ENCODE data around the gene TPO.
A peak's percentile ranks its signal among the peaks of the same experiment; 100 is the strongest.

Gene TPO

DNA sequence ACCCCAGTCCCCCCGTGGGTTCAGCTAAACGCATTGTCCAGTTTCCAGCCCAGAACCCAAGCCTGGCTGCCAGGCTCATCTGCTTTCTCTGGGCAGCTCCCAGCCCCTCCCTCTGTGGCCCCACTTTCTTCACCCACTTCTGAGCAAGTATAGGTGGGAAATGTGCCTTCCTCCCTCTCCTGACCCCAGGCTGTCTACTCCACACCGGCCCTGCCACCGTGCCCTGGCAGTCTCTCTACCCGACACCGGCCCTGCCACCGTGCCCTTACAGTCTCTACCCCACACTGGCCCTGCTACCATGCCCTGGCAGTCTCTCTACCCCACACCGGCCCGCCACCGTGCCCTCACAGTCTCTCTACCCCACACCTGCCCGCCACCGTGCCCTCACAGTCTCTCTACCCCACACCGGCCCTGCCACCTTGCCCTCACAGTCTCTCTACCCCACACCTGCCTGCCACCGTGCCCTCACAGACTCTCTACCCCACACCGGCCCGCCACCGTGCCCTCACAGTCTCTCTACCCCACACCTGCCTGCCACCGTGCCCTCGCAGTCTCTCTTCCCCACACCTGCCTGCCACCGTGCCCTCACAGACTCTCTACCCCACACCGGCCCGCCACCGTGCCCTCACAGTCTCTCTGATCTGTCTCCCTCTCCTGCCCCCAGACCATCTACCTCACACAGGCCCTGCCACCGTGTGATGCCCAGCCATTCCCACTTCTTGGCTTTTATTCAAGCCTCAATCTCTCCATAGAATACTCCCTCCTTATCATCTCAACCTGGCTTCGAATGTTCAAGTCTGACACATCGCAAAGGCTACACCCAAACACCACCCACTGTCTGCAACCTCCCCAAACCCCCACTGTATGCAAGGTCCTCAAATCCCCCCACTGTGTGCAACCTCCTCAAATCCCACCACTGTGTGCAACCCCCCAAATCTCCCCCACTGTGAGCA, 108.9 kb downstream of the TPO start:
- DNase-seq (ENCODE audit: low read depth in 2 of 2), result no peak

DNA sequence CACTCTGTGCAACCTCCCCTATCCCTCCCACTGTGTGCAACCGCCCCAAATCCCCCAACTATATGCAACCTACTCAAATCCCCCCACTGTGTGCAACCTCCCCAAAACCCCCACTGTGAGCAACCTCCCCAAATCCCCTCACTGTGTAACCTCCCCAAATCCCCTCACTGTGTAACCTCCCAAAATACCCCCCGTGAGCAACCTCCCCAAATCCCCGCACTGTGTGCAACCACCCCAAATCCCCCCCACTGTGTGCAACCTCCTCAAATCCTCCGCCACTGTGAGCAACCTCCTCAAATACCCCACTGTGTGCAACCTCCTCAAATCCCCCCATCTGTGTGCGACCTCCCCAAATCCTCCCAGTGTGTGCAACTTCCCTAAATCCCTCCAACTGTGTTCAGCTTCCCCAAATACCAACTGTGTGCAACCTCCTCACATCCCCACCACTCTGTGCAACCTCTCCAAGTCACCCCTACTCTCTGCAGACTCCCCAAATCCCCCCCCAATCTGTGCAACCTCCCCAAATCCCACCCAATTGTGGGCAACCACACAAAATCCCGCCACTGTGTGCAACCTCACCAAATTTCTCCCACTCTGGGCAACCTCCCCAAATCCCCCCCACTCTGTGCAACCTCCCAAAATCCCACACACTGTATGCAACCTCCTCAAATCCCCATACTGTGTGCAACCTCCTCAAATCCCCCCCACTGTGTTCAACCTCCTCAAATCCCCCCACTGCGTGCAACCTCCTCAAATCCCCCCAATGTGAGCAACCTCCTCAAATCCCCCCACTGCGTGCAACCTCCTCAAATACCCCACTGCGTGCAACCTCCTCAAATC, 114.1 kb downstream of the TPO start:
- DNase-seq (ENCODE audit: low read depth in 2 of 2), result no peak

DNA sequence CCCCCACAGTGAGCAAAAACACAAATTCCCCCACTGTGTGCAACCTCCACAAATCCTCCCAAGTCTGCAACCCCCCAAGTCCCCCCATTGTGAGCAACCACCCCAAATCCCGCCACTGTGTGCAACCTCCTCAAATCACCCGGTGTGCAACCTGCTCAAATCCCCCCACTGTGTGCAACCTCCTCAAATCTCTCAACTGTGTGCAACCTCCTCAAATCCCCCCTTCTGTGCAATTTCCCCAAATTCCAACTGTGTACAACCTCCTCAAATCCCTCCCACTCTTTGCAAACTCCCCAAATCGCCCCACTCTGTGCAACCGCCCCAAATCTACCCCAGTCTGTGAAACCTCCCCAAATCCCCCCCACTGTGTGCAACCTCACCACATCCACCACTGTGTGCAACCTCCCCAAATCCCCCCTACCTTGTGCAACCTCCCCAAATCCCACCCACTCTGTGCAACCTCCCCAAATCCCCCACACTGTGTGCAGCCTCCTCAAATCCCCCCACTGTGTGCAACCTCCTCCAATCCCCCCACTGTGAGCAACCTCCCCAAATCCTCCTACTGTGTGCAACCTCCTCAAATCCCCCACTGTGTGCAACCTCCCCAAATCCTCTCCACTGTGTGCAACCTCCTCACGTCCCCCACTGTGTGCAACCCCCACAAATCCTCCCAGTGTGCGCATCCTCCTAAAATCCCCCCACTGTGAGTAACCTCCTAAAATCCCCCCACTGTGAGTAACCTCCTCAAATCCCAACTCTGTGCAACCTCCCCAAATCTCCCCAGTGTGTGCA, 115.2 kb downstream of the TPO start:
- DNase-seq (ENCODE audit: low read depth in 2 of 2), result no peak

DNA sequence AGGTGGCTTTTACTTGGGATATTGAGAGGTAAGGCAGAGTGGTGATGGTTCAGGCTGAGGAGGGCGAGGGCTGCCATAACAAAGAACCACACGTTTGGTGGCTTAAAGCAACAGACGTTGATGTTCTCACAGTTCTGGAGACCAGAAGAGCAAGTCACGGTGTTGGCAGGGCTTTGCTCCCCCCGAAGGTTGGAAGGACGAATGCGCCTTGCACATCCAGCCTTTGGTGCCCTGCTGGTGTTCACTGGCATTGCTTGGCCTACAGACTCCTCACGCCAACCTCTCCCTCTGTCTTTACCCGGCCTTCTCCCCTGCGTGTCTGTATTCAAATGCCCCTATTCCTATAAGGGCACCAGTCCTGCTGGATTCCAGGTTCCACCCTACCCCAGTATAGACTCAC, 125.4 kb downstream of the TPO start:
- DNase-seq (ENCODE audit: low read depth in 2 of 2), result no peak

DNA sequence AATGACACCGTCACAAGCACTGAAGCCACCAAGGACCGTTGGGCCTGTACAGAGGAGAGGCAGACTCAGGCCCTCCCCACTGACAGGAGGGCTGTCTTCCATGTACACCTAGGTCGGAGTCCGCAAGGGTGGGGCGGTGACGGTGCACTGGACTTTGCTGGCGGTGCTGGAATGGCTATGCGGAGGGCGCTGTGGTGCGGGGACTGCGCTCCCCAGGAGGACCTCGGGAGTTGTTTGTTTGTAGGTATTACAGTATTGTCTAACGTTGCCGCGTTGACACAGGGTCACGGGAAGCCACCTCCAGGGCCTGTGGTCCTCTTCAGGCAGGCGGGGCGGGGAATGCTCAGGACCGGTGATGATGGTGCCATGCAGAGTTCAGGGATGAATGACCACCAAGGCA, 126.2 kb downstream of the TPO start:
- no peak for DNase-seq (ENCODE audit: low read depth in 2 of 2)

DNA sequence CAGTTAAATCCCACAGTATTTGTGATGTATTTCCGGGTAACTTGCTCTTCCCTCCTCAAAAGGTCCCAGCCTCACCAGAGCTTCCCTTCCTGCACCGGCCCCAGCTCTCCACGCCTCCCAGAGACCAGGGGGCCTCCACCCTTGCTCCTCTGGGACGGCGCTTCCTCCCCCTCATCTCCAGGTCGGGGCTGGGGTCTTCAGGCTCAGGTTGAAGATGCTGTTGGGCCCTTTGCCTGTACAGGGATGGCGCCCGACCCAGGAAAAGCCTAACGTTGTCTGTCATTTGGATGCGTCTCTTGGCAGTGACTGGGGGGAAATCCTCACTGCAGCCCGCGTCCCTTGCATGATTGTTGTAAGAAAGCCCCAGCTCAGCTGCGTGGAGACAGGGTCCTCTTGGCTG, 126.7 kb downstream of the TPO start:
- no peak for DNase-seq (ENCODE audit: low read depth in 2 of 2)

DNA sequence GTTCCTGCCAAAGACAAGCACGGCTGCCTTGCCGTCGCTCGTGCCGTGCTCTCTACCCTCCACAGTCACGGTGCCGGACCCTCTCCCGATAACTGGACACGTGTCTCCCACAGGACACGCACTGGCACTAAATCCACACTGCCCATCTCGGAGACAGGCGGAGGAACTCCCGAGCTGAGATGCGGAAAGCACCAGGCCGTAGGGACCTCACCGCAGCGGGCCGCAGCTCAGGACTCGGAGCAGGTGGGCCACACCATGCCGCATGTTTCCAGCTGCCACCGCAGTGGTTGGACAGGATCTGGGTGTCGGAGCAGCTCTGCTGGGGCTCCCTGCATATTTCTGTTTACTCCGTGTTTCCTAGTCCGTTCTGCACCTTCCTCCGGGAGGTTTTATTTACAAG, 127.2 kb downstream of the TPO start:
- DNase-seq (ENCODE audit: low read depth in 2 of 2), result no peak

DNA sequence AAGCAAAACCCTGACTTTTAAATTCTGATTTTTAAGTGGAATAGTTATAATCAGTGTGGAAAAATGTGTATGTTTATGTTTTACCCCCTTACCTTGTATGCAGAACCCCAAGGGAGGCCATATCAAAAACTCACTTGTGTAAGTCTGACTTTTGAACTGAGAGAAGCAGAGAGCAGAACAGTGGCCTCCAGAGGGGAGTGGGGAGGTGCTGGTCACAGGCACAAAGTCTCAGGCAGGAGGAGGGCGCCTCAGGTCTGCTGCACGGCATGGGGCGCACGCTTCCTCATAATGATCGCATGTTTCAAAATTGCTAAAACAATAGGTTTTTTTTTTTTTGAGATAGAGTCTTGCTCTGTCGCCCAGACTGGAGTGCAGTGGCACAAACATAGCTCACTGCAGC, 127.8 kb downstream of the TPO start:
- DNase-seq (ENCODE audit: low read depth in 2 of 2), result no peak

DNA sequence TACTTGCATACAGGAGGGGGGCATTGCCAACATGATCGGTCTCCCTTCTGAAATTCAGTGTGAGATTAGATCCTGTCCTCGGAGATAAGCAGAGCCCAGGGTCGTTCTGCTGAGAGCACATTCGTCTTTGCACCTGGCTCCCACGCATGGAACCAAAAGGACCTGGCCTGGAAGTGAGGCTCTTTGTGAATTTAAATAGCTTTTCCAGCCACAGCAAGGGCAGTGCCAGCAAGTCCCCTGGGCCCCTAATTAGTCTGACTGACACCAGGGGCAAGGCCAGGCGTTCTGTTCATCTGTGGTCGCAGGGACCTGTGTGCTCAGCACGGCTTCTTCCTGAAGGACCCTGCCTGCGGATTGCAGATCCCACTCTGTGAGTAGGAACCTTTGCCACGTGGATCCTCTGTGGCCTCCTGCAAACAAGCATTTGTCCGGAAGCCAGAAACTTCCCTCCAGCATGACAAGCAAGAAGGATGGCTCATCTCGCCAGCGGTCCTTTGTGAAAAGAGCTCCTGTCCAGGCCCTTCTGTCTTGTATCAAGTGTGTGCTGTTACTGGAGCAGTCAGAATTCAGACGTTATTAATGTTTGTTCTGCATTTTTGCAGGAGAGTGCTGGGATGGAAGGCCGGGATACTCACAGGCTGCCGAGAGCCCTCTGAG, 128.7 kb downstream of the TPO start:
- no peak for DNase-seq (ENCODE audit: low read depth in 2 of 2)

DNA sequence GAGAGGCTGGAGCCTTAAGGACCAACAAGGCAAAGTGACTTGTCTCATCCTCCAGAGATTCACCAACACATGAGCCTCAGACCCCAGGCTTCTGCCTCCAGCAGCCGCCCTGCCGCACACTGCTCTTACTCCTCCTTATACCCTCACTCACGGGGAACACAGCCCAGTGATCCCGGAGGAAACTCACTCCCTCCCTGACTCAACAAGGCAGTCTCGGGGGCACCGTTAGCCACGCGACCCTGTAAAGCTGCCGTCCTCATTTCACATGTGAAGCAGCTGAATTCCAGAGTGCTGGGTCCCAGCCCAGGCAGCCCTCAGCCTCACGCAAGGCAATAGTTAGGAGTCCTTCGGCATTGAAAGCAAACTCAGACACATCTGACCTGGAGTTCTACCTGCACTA, 129.7 kb downstream of the TPO start:
- DNase-seq (ENCODE audit: low read depth in 2 of 2), result no peak

DNA sequence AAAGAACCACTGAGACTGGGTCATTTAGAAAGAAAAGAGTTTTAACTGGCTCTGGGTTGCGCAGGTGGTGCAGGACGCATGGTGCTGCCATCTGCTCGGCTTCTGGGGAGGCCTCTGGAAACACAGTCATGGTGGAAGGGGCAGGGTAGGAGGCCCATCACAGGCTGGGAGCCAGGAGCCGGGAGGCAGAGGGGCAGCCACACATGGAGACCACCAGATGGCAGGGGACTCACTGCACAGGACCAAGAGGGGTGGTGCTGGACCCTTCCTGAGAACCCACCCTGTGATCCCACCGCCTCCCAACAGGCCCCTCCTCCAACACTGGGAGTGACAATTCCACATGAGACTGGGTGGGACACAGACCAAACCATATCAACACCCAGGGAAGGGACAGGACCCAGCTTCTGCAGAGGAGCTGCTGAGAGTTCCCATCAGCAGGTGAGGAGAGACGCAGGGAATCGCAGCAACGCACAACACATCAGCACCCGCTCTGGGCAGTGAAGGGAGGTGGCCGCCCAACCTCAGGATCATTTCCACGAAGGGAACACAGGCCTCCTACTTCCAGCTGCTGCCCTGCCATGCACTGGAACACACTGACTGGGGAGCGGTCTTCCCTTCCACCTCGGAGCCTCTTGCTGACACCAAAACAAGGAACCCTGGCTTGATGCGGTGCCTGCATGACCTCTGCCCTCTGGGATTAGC, 130.7 kb downstream of the TPO start:
- DNase-seq (ENCODE audit: low read depth in 2 of 2), result no peak

DNA sequence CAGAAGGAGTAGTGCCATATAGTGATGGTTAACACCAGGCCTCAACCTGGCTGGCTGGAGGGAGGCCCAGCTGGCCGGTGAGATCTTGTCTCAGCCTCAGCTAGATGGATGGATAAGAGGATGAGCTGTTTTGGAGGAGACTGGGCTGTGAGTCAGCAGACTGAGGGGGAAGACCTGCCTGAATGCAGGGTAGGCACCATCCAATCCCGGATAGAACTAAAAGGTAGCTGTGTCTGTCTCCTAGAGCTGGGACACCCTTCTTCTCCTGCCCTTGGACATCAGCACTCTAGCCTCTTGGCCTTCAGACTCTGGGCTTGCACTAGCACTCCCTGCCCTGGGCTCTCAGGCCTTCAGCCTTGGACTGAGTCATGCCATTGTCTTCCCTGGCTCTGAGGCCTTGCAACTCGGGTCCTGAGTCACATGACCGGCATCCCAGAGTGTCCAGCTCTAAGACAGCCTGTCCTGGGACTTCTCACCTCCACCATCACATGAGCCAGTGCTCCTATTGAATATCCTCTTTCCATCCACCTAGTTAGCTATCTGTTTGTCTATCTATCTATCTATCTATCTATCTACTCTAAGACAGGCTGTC, 131.3 kb downstream of the TPO start:
- no peak for DNase-seq (ENCODE audit: low read depth in 2 of 2)

DNA sequence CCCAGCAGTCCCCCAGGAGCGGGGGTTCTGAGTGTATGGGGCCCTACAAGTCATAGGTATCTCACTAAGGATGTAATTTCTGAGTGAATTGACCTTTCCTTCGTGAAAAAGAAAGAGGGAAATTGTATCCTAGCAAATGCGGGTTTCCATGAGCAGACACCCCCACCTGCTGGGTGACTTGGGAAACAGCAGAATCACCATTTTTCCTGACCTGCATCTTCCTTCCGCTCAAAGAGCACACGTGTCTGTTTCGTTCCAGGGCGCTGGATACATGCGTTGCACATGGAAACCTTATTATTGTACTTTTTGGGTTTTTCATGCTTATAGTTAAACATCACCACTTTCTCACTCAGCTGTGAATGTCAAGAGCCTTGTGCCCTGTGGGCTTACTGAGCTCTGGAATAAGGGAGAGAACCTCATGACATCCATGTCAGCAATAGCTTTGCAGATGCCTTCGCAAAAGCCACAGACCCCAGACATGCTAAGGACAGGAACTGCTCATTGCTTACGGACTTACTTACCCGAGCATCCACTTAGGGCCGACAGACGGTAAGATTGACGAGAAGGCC, 132.8 kb downstream of the TPO start:
- DNase-seq (ENCODE audit: low read depth in 2 of 2), result no peak

DNA sequence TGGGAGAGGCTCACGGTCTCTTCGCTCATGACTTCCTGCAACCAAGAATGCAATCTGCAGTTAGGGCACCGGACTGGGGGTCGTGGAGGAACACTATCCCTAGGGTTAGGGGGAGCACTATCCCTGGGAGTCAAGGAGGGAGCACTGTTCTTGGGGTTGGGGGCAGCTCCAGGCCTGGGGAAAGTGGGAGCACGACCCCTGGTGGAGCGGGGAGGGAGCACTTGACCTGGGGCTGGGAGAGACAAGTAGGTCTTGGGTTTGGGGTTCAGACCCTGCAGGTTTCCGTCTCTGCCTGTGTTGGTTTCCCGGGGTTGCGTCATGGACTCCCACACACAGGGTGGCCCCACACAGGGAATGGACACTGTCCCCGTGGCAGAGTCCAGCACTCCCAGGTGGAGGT, 133.6 kb downstream of the TPO start:
- no peak for DNase-seq (ENCODE audit: low read depth in 2 of 2)

DNA sequence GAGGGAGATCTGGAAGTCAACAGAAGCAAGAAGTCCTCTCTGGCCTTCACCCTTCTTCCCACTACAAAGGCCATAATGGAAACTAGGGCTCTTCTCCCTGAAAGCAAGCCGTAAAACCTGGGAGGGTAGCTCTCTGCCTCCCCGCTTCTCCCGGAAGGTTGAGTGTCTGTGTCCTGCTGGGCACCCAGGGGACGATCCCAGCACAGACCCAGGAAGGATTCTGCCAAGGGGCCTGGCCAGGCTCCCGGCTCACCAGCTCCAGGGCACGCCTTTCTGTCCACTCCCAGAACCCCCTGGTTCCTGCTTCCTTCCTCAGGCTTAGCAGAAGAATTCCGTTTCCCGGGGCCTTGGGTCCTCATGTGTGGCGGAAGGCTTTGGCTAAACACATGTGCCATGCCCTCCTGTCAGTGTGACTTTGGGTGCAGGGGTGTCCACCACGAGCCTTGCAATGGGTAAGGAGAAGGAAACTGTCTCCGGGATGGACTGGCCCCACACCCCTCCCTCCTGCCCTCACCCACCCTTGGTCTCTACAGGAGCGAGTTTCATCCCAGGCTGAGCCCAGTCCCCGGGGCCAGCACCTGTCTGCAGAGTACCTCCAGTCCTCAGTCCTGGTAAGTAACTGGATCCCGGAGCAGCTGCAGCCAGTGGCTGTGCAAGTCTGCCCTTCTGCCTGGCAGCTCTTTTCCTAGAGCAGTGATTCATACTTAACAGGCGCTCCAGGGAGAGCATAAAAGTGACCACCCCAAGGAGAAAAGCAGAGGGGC, 135.8 kb downstream of the TPO start:
- DNase-seq (ENCODE audit: low read depth in 2 of 2), result no peak

DNA sequence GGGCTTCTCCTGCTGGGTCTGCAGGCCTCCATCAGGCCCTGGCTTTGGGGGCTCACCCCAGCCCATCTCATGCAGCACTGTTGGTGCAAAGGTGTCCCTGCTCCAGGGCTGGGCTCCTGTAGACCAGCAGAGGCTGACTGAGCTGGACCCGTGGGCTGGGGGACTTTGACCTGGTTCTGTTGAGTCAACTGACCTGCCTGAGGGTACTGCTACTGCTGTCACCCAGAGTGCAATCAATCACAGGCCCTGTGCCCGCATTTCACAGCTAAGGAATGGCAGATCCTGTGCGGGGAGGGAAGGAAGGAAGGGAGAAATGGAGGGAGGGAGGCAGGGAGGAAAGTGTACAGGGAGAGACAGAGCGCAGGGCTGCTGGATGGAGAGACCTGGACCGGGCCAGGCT, 136.8 kb downstream of the TPO start:
- no peak for DNase-seq (ENCODE audit: low read depth in 2 of 2)

DNA sequence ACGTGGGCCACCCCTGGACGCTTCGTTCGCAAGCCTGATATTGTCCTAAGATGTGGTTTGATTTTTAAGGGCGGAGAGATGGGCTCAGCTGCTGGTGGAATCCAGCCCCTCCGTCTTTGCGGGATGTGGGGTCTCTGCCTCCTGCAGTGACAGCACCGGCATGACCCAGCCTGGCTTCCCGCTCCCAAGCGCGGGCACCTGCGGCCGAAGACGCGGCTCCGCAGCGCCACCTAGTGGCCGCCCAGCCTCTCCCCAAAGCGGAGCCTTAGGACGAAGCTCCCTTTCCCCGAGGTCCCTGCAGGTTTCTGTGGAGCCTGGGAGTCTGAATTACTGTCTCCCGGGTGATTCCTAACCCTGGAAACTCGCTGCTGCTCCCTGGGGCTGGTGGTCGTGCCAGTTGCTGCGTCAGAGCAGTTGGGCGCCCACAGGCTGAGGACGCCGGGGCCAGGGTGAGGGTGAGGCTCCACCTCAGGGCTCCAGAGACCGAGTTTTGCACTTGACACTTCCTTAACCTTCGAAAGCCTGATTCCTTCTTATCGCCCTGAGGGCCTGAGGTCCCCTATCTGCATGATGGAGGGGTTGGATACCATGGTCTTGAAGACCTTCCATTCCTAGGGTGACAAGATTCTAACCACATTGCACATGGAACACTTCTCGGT, 137.5 kb downstream of the TPO start:
- DNase-seq (ENCODE audit: low read depth in 2 of 2), result peak; percentile 17 to 39

DNA sequence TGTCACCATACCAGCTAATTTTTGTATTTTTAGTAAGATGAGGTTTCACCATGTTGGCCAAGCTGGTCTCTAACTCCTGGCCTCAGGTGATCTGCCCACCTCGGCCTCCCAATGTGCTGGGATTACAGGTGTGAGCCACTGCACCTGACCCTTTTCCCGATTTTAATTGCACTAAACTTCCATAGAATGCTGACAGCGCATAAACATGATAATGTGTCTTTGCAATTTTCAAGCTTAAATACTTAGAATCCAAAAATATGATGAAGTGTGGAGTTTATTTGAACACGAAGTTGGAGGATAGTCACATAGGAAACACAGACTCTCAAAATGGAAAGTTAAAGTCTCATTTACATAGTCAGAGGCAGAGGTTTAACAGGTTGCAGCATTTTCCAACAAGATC, 138.6 kb downstream of the TPO start:
- DNase-seq (ENCODE audit: low read depth in 2 of 2), result no peak

DNA sequence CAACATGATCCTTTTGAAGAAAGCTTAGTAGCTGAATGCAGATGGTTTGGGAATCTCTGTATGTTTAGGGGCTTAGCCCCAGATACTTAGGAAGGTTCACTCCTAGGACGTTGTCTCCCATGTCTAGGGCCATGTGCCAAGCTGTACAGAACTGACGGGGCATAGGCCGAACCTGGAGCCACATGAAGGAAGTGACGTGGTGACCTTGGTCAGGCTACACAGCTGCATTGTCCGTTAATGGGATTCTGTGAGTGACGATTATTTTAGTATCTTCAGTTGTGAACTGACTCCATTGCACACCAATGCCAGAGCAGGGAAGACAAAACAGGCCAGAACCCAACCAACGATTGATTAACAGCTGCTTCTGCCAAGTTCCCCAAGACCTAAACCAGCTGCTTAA, 139.3 kb downstream of the TPO start:
- no peak for DNase-seq (ENCODE audit: low read depth in 2 of 2)
